HG03439 (cell line): ENCODE results near the gene NTM.

Source experiments
- ATAC-seq: cut with Tn5 transposase; IDR thresholded peaks from one replicate; pipeline ENCODE4 v1.9.1; 2021; ENCODE audit warnings: mild to moderate bottlenecking, moderate library complexity; ENCODE audit not compliant: unreplicated experiment

Gene NTM

GRCh38 chr11:131633921-131634715 is 263.7 kb downstream of the NTM start:
- no peak for ATAC-seq

GRCh38 chr11:131637469-131638175 is 267.2 kb downstream of the NTM start:
- ATAC-seq, result no peak

GRCh38 chr11:131638889-131639288 is 268.5 kb downstream of the NTM start:
- ATAC-seq, result no peak

GRCh38 chr11:131640320-131640719 is 269.9 kb downstream of the NTM start:
- no peak for ATAC-seq

GRCh38 chr11:131642756-131643531 is 272.5 kb downstream of the NTM start:
- no peak for ATAC-seq

- peak; percentile 61 for ATAC-seq
These were observed 273.9 kb downstream of the NTM start for GRCh38 chr11:131644204-131644795.

GRCh38 chr11:131645237-131645636 is 274.8 kb downstream of the NTM start:
- ATAC-seq, result no peak

GRCh38 chr11:131649856-131650255 is 279.4 kb downstream of the NTM start:
- no peak for ATAC-seq

GRCh38 chr11:131652231-131652630 is 281.8 kb downstream of the NTM start:
- ATAC-seq, result no peak

GRCh38 chr11:131653260-131653659 is 282.8 kb downstream of the NTM start:
- ATAC-seq, result no peak

- ATAC-seq, result no peak
These were observed 284.4 kb downstream of the NTM start for GRCh38 chr11:131654849-131655248.

- ATAC-seq, result no peak
These were observed 285.9 kb downstream of the NTM start for GRCh38 chr11:131656179-131656838.

- ATAC-seq, result no peak
These were observed 286.4 kb downstream of the NTM start for GRCh38 chr11:131656839-131657211.

- ATAC-seq, result no peak
These were observed 288.0 kb downstream of the NTM start for GRCh38 chr11:131658414-131658813.

- no peak for ATAC-seq
These were observed 288.5 kb downstream of the NTM start for GRCh38 chr11:131658952-131659351.

GRCh38 chr11:131659931-131660330 is 289.5 kb downstream of the NTM start:
- ATAC-seq, result no peak

- no peak for ATAC-seq
These were observed 290.7 kb downstream of the NTM start for GRCh38 chr11:131661132-131661531.

- ATAC-seq, result no peak
These were observed 292.0 kb downstream of the NTM start for GRCh38 chr11:131662317-131662972.

GRCh38 chr11:131662993-131663392 is 292.6 kb downstream of the NTM start:
- no peak for ATAC-seq
